Left forelimb (tissue), 1 donor: ENCODE results near the gene GGA2.
"Not testable (repeated sequence)": the region's sequence is repeated elsewhere in the genome, so short reads cannot be mapped to it uniquely, and the experiment has no call there.

Experiments used
- DNase-seq: peaks from one replicate; pipeline ENCODE4 v3.0.0-alpha.2; 2018; ENCODE audit warnings: low spot score

GGA2 gene, protein sequence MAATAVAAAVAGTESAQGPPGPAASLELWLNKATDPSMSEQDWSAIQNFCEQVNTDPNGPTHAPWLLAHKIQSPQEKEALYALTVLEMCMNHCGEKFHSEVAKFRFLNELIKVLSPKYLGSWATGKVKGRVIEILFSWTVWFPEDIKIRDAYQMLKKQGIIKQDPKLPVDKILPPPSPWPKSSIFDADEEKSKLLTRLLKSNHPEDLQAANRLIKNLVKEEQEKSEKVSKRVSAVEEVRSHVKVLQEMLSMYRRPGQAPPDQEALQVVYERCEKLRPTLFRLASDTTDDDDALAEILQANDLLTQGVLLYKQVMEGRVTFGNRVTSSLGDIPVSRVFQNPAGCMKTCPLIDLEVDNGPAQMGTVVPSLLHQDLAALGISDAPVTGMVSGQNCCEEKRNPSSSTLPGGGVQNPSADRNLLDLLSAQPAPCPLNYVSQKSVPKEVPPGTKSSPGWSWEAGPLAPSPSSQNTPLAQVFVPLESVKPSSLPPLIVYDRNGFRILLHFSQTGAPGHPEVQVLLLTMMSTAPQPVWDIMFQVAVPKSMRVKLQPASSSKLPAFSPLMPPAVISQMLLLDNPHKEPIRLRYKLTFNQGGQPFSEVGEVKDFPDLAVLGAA

DNA sequence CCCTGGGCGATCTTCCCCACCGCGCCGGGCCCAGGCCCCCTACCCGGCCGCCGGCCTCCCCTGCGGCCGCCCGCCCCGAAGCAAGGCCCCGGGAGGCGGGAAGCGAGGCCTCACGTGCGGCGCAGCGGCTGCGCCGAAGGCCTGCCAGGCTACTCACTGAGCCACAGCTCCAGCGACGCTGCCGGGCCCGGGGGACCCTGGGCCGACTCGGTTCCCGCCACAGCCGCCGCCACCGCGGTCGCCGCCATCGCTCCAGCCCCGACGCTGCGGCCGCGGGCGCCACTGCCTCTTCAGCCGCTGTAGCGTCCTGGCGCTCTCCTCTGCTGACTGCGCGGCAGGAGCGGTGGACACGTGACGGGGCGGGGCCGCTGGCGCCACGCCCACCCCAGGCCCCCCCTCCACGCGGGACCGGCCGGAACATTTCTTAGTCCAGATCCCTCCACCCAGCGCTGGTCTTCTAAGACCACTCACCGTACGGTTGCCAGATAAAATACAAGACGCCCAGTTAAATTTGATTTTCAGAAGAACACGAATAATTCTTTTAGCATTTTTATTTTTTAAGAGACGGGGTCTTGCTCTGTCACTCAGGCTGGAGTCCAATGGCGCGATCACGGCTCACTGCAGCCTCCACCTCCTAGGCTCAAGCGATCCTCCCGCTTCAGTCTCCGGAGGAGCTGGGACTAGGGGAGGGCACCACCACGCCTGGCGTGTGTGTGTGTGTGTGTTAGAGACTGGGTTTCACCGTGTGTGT lies at the start of gene GGA2:
Gene GGA2, minus strand, starts transcription at position 331 of the 751 bp plus-strand sequence. Its CDS starts 83 bp downstream, at position 248.
- peak; percentile 94 for DNase-seq

DNA sequence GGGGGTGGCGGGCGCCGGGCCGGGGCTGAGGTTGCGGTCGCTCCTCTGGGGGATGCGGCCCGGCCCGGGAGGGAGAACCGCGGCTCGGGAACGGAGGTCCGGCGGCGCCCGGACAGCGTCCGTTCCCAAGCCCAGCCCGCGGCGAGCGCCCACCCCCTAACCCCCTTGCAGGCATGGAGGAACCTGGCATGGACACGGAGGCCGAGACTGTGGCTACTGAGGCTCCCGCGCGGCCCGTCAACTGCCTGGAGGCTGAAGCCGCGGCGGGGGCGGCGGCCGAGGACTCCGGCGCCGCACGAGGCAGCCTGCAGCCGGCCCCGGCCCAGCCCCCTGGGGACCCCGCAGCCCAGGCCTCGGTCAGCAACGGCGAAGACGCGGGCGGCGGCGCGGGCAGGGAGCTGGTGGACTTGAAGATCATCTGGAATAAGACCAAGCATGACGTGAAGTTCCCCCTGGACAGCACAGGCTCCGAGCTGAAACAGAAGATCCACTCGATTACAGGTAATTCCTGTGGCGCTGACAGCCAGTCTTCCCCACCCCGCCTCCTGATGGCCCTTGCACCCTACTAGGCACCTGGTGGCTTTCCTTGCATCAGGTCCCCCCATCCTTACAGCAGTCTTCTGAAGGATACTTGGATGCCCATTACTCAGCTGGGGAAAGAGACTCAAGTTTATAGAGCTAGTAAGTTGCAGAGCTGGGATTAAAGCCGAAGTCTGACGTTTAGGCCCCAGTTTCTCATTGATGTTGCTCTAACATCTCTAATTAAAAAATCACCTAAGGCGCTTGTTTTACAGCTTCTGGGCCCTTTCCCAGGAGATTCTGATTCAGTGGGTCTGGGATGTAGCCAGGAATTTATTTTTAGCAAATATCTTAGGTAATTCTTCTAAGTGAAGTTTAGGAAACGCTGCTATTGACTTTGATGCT lies 47.7 kb upstream of the GGA2 start:
- DNase-seq, result no peak

DNA sequence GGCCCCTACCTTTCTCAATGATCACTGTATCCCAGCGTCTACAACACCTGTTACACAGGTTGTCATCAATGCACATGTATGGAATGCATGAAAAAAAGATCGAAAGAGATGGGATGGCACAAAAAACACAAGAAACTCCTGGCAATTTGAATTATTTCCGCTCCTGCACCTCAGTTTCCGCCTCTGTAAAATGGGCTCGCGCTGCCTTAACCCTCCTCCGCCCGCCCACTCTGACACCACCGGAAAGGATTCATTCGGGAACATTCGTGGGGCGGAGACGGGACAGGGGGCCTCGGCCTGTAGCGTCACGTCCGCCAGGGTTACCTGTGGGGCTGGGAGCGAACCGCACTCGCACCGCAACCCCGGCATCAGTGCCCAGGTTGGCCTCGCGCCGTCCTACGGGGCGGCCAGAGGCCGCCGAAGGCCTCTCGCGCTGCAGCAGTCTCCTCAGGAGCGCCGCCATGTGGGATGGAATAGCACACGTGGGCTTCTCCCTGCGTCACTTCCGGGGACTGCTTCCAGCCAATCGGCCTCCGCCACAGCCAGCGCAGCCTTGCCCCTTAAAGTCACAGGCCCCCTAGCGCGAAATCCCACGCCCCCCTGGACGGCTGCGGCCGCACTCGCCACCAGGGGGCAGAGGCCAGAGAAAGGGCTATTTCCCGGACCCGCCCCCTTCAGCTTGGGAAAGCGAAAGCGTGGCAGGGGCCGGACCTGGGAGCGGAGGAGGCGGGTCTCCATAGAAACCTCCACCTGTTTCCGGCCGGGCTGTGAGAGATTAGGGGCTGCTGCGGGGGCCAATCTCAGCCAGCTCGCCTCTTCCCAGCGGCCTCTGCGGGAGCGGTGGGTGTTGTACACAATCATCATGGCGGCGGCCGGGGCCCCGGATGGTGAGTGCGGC lies 46.8 kb upstream of the GGA2 start, which contains the start of the genes EARS2 and UBFD1:
Gene EARS2, minus strand, starts transcription at position 470 of the 898 bp plus-strand sequence. Its CDS starts 7 bp downstream, at position 463.
Gene UBFD1, plus strand, starts transcription at position 847 of the 898 bp plus-strand sequence. Its CDS starts 16 bp downstream, at position 863.
- DNase-seq, result peak; percentile 100

DNA sequence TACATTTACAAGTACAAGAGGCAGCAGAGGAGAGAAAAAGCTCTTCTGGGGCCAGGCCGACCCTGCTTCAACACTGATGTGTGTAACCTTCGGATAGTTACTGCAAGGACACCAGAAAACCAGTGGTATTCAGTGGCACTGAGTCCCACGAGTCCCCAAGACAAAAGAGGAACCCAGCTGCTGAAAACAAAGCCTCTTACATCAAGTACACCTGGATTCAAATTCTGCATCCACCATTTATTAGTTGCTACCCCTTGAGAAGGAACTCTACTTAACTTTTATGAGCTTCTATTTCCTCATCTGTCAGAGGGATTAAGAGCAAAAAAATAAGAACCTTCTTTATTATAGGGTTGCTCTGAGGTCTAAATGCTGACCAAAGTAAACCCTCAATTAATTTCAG lies 44.2 kb upstream of the GGA2 start:
- no peak for DNase-seq

DNA sequence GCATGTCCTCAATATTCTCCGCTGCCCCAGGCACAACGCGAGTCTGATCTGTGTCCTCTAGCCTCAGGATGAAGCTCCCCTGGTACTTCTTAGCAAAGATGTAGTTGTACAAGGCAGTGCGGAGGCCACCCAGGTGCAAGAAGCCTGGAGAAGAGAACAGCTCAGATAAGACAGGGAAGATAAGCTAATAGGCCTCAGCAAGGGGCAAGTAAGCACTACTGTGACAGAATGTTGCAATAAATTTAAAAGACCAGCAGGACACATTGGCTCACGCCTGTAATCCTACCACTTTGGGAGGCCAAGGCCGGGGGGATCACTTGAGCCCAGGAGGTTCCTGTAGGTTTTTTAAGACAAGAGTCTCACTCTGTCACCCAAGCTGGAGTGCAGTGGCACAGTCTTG lies 41.9 kb upstream of the GGA2 start:
- no peak for DNase-seq

DNA sequence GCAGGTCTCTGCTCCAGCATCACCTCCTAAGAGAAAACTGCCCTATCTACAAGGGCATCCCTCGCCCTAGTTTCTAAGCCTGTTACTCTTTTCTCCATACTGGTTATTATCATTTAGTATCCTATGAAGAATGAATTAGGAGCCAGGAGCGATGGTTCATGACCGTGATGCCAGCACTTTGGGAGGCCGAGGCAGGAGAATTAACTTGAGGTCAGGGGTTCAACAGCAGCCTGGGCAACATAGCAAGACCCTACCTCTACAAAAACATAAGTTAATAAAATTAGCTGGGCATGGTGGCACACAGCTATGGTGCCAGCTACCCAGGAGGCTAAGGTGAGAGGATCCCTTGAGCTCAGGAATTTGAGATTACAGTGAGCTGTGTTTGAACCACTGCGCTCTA lies 39.6 kb upstream of the GGA2 start:
- no peak for DNase-seq

DNA sequence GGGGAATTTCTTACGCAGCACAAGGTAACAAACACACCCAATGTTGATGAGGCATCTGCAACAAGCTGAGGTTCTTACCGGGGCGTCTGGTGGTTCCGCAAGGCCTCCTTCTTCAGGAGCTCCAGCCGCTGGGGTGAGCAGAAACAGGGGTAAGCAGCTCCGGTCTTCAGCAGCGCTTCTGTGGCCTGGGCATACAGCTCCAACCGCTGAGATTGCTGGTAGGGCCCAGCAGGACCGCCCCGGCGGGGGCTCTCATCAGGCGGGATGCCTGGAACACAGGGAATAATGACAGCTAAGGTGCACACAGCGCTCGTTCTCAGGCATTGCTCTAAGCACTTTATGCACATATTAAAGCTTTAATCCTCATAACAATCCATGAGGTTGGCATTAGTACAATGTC lies 34.1 kb upstream of the GGA2 start:
- no peak for DNase-seq

DNA sequence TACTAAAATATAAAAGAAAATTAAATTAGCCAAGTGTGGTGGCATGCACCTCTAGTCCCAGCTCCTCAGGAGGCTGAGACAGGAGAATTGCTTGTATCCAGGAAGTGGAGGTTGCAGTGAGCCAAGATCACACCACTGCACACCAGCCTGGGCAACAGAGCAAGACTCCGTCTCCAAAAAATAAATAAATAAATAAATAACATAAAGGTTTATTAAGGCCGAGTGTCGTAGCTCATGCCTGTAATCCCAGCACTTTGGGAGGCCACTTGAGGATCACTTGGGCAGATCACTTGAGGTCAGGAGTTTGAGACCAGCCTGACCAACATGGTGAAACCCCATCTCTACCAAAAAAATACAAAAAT lies 30.5 kb upstream of the GGA2 start:
- not testable (repeated sequence) for DNase-seq

DNA sequence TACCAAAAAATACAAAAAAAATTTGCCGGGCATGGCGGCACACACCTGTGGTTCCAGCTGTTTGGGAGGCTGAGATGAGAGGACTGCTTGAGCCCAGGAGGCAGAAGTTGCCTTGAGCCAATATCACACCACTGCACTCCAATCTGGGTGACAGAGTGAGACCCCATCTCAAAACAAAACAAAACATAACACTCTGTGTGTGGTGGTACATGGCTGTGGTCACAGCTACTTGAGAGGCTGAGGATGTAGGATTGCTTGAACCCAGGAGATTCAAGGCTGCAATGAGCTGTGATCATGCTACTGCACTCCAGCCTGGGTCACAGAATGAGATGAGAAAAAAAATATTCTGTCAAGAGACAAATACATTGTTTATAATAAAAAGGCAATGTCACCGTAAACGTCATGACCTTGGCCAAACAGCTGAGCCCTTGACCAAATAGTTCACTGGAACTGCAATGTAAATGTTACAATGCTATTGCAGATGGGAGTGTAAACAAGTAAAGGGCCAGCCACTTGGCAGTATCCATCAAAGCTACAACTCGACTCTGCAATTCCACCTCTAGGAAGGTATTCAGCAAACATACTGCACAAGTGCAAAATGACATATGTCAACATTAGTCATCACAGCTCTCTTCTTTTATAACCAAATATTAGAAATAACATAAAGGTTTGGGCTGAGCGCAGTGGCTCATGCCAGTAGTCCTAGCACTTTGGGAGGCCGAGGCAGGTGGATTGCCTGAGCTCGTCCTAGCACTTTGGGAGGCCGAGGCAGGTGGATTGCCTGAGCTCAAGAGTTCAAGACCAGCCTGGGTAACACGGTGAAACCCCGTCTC lies 29.9 kb upstream of the GGA2 start:
- DNase-seq, result no peak

DNA sequence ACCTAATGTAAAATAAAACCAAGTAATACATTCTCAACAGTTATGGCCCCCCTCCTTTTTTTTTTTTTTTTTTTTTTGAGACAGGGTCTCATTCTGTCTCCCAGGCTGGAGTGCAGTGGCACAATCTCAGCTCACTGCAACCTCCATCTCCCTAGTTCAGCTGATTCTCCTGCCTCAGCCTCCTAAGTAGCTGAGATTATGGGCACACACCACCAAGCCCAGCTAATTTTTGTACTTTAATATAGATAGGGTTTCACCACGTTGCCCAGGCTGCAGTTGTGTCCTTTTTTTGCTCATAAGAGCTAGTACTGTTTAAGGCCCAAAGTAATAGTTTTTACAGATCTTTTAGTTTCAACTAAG lies 28.6 kb upstream of the GGA2 start:
- DNase-seq, result no peak

DNA sequence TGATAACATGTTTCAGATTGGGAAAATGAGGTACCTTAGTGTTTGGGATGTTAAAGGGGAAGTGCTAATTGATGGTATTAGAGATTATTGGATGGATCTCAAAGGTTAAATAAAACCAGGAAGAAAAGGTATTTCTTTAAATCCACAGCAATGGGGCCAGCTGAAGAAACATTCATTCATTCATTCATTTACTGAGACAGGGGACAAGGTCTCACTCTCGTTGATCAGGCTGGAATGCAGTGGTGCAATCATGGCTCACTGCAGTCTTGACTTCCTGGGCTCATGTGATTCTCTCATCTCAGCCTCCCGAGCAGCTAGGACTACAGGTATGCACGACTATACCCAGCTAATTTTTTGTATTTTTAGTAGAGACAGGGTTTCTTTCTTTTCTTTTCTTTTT lies 27.1 kb upstream of the GGA2 start:
- DNase-seq, result no peak

DNA sequence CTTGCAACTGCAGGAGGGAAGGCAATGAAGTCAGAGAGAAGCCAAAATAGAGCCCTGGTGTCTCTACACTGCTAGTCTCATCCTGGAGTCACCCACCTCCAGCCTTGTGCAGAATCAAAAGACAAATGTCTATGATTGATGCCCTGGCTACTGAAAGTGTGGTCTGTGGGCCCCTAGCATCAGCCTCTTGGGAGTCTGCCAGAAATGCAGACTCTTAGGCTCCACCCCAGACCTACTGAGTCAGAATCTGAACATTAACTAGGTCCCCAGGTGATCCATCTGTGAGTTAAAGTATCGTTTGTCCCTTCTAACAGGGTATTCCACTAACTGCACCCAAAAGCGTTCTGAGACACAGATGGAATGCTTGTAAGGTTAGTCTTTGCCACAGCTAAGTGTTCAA lies 25.6 kb upstream of the GGA2 start:
- no peak for DNase-seq

DNA sequence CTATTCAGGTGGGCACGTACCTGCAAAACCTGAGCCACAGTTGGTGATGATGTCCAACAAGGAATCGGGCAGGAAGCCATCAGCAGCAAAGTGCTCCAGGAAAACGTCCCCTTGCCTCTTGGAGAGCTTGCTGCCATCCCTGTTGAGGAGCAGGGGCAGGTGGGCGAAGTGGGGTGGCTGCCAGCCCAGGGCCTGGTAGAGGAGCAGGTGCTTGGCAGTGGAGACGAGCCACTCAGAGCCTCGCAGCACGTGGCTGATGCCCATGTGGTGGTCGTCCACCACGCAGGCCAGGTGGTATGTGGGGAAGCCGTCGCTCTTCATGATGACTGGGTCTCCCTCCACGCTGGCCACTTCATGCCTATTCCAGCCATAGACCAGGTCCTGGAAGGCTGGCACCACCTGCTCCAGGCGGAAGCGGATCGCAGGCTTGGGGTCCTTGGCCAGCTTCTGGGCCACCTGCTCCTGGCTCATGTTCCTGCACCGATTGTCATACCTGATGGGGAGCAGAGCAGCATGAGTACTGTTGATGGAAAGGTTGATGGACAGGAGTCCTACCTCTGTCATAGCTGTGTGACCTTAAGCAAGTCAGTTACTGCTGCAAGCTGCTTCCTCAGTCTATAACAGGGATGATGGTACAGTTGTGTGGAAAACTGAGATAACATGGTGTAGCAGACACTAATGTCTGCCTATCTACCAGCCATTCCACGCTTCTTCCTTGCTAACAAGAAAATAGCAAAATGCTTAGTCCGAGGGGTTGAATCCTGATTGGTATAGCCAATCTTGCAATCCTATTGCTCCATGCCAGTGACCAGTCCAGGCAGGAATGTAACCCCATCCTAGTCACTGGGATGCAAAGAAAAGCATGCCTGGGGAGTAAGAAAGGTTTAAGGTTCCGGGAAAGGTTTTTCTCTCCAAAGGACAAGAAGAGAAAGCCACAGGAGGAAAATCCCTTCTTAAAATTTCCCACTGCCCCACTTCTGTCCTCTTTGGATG lies 24.9 kb upstream of the GGA2 start:
- DNase-seq, result no peak

DNA sequence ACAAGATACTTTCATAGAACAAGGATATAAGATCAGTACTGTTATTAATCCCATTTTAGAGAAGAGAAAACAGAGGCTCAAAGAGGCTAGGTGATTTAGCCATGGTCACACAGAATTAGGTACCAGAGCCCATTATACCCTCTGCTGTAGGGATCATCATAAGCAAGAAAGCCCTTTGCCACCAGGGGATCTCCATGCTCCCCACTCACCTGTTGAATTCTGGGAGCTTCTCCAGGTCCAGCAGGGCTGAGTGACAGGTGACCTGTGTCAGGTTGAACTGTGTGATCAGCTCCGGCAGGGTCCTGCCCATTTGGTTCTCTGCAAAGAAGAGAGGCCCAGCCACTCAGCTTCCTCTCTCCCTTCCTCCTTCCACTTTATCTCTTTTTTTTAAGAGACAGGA lies 22.2 kb upstream of the GGA2 start:
- DNase-seq, result no peak

DNA sequence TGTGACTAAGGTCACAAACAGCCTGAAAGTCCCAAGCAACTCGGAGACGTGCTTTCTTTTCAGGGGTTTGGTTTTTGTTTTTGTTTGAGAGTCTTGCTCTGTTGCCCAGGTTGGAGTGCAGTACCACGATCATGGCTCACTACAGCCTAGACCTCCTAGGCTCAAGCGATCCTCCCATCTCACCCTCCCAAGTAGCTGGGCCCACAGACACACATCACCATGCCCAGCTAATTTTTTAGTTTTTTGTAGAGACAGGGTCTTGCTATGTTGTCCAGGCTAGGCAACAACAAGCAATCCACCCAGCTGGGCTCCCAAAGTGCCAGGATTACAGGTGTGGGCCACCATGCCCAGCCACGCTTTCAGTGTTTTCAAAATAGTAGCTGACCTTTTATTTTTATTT lies 19.8 kb upstream of the GGA2 start:
- DNase-seq, result no peak

DNA sequence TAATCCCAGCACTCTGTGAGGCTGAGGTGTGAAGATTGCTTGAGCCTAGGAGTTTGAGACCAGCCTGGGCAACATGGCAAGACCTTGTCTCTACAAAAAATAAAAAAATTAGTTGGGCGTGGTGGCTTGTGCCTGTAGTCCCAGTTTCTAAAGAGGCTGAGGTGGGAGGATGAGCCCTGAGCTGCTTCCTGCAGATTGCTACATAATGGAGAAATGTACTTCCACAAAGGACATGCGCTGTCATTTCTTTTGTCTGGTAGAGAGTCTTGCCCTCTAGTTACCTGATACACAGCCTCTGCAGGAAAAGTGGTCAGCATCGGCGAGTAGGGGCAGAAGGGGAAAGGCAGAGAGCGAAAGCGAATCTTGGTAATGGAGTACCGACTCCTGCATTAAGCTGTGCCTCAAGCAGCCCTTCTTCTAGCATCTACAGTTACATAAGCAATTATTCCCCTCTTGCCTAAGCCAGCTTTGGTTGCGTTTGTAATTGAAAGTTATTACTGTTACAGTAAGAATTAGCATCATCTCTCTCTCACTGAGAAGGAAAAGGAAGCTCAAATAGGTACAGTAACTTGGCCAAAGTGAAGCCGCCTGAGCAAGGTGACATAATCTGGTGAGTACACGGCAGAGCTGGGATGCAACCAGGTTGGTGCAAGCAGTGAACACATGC lies 18.5 kb upstream of the GGA2 start:
- no peak for DNase-seq

DNA sequence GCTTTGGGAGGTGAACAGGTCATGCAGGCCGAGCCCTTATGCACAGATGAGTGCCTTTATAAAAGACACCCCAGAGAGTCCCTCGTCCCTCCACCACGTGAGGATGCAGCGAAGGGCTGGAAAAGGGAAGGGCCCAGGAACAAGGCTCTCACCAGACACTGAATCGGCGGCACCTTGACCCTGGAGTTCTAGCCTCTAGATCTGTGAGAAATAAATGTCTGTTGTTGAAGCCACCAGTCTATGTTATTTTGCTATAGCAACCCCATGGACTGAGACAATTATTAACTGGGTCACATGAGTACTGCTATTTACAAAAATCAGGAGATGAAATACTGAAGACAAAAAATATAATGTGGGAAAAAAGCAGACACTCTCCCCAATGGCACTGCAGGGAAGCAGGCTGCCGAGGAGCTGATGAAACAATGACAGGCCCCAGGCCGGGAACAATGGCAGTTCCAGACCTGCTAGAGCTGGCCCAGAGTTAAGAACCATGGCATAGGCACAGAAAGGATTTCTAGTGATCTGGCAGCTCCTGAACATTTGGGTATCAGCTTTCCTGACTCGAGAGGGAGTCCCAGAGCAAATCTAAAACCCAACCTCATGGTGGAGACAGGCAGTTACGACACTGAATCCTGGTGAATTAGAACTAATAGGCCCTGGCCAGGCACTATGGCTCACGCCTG lies 17.8 kb upstream of the GGA2 start:
- DNase-seq, result no peak
